NCI-H146 (cell line): ENCODE measurements around the gene POLR2A.
"Not testable (repeated sequence)": the region's sequence is repeated elsewhere in the genome, so short reads cannot be mapped to it uniquely, and the experiment has no call there.

Experiments
- DNase-seq: peaks from one replicate; lab custom pipeline; 2025; lab: John Stamatoyannopoulos, UW

The POLR2A gene

DNA sequence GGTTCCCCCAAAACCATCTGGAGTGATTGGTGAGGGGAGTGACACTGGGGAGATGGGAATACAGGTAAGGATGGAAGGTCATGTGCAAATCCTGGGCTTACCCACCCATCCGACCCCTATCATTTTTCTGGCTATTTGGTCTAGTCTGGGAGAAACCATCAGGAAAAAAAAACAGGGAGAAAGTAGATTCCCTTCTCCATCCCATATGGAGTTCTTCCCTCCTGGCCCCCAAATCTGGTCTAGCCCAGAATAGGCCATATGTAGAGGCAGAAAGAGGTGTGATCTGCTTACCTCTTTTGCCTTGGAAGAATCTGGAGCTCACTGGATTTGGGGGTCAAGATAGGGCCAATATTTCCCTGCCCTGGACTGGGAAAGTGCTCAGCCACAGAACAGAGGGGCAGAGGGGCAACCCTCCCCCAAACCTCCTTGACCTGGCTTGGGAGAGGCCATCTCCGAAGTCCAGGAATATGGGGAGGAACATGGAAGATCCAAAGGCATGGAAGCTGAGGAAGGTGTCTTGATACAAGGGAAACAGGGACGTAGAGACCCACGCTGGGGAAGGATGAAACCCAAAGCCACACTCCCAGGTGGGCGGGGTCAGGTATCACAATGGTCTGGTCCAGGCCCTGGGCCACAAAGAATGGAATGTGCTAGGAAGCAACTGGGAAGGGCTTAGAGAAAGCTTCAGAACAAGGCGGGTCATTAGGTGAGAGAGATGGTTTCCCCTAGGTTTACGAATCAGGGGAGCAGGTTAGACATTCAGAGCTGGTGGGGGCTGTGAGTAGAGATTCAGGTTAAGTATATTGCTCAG, 23.1 kb upstream of the POLR2A start:
- DNase-seq: no peak

DNA sequence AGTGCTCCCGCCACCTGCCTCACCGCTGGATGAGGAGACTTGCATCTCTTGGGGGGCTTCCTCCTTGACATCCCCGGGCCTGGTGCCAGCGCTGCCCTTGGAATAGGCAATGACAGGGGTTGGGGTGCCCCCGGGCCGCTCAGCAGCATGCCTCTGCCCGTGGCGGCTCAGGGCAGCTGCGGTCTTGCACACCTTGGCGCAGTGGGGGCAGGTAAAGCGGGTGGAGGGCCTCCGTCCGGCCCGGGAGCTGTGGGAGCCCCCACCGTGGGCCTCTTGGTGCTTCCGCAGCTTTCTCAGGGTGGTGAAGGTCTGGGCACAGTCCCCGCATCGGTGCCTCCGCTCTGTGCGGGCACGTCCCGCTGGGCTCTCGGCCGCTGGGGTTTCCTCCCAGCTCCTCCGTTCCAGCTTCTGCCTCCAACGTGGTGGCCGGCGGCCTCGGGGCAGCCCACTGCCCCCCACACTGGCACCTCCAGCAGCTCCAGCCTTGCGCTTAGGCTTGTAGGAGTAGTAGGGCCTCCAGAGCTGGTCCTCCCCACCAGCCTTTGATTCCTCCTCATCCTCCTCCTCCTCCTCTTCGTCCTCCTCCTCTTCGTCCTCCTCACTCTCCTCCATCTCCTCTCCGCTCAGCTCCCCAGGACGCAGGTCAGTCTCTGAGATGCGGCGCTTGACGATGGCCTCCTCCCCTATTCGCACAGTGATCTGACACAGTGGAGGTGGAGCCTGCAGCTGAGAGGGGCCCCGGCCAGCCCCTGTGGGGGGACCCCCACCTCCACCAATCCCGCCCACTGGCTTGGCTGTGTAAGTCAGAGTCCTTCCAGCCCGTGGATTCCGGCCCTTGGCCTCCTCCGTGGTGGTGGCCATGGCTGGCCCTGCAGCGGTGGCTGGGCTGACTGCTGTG, 21.4 kb upstream of the POLR2A start:
- DNase-seq: no peak

DNA sequence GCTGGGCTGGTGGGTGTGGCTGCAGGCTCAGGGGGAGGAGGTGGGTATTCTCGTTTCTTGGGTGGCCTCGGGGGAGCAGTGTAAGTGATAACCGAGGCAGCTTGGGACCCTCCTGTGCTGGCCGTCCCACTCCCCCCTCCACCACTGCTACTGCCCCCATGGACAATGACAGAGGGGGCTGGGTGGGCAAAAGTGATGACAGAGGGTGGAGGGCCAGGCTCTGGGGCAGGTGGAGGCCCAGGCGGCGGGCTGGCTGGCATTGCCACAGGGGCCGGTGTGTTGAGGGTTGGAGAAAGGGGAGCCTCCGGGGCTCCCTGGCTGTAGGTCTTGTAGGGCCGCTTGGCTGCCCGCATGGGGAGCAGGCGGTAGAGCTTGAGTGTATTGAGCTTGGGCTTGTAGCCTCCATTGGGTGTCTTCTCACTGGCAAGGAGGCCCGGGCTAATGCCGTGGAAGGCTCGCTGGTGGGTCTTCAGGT, 20.8 kb upstream of the POLR2A start:
- no peak for DNase-seq

DNA sequence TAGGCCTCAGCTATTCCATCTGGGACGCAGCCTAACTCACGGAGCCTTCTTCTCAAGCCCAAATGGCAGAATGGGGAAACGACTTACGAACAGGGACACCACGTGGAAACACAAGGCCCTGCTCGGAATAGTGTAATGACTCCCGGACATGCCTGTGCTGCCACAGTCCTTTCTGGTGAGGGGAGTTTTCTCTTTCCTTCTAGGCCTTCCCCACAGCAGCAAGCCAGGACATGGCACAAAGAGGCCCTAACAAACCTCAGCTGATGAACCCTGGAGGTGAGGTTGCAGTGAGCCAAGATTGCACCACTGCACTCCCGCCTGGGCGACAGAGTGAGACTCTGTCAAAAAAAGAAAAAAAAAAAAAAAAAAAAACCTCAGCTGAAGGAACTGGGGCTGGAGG, 20.1 kb upstream of the POLR2A start:
- DNase-seq: no peak

DNA sequence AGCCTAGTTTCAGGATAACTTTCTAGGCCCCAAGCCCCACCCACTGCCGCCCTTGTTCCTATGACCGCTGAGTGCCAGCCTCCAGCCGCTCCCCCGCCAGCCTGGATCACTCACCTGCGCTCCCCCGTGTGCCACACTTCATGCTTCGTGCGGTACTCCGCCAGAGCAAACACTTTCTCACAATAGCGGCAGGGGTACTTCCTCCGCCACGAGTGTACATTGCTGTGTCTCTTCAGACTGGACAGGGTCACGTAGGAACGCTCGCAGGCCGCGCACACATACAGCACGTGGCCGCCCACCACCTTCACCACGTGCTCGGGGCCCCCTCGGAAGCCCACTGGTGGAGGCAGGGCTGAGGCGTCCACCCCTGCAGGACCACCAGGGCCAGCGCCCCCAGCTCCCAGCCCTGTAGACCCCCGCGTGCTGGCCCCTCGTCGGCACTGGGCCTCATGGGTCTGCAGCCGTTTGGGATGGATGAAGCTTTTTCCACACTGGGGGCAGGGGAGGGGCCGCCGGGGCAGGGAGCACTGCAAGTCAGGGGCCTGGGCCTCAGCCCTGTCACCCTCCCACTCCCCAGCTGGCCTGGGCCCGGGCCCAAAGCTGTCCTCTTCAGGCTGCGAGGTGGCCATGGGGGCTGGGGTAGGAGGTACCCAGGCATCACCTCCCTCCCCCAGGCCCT, 18.4 kb upstream of the POLR2A start:
- DNase-seq: no peak

DNA sequence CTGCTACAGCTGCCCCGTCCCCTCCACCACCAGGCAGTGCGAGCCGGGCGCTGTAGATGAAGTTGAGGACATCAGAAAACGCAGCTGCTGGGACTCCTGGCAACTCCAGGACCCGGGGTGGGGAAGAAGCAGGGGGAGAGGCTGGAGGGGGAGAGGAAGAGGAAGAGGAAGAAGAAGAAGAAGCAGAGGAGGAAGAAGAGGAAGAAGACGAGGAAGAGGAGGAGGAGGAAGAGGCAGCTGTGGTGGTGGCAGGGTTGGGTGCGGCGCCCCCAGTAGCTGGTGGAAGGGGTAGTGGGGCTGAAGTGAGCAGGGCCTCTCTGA, 17.9 kb upstream of the POLR2A start:
- no peak for DNase-seq

DNA sequence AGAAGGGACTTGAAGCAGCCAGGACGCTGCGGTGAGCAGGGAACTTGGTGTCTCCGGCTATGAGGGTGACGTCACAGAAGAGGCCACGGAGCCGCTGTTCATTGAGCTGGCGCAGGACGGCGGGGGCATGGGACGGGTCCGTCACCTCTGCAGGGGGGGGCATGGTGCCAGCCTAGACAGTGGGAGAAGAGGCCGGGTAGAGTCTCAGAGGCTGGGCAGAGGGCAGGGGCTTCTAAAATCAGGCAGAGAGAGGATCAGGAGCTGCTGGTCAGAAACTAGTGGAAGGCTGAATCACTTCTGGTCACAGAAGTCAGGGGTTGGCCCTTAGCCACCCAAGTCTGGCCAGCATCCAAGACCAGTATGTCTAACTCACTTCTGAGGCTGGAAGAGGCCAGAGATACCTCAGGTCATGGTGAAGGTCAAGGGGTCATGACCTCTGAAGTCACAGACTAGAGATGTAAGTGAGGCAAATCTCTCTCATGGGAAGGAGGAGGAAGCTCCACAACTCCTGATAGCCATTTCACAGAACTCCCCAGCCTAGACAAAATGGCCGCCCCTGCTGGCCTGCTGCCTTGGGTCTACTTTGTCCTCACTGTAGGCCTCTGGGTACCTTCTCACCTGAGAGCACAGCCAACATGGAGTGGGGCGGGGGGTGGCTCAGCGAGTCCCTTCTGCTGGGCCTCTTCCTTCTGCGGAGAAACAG, 17.4 kb upstream of the POLR2A start:
- no peak for DNase-seq

DNA sequence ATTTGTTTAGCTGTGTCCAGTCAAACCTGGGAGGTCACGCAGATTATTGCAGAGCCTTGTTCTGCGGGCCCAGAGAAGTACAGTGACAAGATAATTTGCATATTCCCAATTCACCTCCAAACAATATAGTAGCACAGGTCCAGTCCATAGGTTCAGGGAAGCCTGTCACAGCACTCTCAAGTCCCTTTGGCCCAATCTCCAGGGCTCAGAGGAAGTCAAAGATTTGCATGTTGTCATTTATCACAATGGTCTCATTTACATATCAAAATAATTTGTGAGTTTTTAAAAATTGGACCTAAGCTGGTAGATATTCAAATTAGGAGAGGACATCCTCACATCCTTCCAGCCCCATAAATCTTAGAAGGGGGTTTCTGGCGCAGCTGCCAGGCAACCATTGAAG, 16.7 kb upstream of the POLR2A start:
- no peak for DNase-seq

DNA sequence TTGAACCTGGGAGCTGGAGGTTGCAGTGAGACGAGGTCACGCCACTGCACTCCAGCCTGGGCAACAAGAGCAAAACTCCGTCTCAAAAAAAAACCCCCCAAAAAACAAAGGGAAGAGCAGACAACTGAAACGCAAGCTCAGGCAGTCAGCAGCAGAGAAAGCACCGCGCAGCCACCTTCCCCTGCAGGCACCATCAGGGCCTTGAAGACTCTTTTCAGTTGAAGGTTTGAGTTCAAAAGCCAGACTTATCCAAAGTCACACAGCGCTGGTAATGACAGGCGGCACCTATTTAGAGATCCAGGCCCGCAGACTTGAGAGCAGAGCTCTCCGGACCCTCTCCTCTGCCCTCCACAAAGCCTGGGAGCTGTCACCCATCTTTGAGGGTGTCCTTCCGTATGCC, 15.9 kb upstream of the POLR2A start:
- no peak for DNase-seq

DNA sequence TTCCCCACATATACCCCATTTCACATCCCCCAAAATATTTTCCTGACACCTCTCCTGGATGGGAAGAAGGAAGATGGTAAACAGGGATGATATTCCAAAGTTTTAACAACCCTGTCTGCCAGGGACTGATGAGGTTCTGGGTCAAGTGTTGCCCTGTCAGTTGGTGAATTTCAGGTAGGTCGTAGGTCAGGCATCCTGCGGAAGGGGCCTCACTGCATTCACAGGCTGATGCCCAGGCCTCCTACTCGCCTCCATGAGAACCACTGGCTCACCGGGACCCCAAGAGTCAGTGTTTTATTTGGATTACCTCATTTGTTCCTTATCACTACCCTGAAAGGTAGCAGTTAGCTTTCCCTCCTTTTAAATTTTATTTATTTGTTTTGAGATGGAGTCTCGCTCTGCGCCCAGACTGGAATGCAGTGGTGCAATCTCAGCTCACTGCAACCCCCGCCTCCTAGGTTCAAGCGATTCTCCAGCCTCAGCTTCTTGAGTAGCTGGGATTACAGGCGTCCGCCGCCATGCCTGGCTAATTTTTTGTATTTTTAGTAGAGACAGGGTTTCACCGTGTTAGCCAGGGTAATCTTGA, 15.3 kb upstream of the POLR2A start:
- DNase-seq: no peak

DNA sequence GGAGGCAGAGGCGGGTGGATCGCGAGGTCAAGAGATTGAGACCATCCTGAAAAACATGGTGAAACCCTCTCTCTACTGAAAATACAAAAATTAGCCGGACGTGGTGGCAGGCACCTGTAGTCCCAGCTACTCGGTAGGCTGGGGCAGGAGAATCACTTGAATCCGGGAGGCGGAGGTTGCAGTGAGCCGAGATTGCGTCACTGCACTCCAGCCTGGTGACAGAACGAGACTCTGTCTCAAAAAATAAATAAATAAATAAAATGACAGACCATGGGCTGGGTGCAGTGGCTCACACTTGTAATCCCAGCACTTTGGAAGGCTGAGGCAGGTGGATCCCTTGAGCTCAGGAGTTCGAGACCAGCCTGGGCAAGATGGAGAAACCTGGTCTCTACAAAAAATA, 14.3 kb upstream of the POLR2A start:
- DNase-seq: not testable (repeated sequence)

DNA sequence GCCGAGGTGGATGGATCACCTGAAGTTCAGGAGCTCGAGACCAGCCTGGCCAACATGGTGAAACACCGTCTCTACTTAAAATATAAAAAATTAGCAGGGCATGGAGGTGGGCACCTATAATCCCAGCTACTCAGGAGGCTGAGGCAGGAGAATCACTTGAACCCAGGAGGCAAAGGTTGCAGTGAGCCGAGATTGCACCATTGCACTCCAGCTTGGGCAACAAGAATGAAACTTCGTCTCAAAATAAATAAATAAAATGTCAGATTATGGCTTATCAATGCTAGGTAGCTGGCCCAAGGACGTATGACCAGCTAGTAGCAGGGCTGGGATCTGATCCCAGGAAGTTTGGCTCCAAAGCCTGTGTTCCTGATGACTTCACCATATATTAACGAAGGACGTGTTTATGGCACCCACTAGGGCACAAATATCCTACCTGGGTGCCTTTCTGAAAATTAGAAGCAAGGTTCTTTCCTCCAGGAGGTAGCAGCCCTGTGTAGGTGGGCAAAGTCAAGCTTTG, 13.7 kb upstream of the POLR2A start:
- DNase-seq: not testable (repeated sequence)

DNA sequence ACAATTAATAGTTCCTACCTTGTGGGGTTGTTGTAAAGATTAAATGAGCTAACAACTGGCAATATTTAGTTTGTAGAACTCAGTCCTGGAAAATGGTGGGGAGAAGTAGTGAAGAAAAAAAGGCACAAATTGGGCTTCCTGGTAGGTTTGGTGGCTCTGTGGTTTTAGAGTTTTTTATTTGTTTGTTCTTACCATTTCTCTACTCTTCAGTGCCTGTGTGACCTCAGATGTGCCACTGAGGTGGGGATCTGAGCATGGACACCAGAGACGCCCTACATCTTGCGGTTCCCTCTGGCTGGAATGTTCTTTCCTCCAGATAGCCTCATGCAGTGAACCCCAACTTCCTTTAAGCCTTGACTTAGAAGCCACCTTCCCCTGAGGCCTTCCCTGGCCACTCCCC, 12.4 kb upstream of the POLR2A start:
- no peak for DNase-seq

DNA sequence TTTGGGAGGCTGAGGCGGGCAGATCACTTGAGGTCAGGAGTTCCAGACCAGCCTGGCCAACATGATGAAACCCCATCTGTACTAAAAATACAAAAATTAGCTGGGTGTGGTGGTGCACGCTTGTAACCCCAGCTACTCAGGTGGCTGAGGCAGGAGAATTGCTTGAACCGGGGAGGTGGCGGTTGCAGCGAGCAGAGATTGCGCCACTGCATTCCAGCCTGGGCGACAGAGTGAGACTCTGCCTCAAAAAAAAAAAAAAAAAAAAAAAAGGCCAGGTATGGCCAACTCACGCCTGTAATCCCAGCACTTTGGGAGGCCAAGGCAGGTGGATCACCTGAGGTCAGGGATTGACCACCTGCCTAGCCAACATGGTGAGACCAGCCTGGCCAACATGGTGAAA, 9.4 kb upstream of the POLR2A start:
- not testable (repeated sequence) for DNase-seq

DNA sequence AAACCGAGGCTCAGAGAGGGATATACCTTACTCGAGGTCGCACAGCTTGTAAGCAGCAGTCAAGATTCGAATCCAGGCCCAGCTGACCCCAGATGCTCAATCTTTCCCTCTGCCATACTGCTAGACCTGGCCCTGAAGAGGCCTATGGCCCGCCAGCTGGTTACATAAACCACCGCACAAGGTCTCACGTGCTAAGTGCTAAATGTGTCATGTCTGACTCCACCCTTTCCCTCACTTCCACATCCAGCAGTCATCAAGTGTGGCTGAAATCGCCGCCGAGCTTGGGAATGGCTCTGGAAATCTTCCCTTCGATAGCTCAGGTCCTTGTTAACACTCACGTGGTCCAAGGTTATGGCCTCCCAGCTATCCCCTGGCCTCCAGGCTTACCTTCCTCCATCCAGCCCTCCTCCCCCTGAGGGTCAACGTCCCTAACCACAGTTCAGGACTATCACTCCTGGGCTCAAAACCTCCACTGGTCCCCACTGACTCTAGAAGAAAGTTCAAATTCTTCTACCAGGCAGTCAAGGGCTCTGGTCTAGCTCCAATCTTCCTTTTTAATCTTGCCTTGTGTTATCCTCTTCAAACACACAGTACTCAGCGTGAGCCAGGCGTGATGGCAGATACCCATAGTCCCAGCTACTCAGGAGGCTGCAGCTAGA, 8.3 kb upstream of the POLR2A start:
- DNase-seq: no peak

DNA sequence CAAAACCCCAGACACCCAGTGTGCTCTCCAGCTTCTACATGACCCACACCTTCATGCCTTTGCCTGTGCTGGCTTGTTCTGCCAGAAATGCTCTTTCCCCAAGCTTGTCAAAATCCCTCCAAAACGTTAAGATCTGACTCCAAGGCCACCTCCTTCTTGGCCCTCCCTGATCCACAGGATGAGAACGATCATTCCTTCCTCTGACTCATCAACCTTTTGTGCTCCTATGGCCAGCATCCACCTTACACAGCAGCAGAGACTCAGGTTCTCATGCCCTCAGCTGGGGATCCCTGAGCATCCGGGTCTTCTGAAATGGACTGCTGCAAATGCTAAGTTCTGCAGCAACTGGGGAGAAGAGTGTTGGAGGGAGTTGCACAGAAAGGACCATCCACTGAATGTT, 7.7 kb upstream of the POLR2A start:
- no peak for DNase-seq

DNA sequence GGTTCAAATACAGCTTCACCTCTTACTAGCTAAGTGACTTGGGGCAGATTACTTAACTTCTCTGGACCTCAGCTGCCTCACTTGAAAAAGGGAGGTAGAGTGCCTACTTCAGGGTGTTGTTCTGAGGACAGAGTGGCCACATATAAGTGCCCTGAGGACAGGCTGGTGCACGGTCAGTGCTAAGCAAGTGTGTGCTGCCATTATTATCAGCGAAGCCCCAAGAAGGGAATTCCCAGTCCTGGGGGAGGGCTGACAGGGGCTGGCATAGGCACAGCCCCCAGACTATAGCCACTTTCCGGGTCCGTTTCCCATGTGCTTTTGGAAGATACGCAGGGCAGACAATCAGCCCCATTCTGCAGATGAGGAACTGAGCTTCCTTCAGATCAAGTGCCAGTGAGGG, 7.2 kb upstream of the POLR2A start:
- DNase-seq: no peak

DNA sequence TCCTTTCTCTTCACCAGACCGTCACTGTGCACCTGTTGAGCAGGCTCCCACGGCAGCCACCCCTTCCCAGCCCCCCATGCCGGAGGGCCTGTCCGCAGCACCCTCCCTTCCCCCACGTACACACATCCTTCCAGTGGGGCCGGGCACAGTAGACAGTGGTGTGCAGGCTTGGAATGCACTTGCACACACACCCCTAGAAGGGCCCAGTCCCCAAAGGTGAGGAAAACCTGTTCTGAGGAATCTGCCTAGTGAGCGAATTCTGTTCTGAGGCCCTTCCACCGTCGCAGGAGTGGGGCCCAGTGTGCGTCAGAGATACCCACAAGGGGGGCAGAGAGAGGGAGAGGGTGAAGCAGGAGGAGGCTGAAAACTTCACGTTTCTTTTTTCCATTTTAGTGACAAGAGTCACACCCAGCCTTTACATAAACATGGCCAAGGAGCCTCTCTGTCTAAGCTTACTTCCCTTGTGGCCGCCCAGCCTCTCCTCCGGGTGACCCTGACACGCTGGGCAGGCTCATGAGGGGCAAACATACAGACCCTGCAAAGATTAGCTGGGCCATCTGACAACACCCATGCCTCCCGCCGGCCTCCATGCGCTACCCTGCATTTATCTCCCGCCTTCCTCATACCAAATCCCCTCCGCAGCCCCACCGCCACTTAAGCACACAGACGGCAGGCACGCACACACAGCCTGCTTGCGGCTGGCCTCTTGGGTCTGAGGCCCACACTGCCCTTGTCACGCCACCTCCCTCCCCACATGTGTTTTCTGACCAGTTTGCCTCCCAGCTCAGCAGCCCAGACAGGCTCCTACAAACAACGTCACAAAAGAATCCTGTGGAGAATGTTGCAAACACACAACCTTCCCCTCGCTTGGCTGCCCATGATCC, 6.5 kb upstream of the POLR2A start:
- no peak for DNase-seq

DNA sequence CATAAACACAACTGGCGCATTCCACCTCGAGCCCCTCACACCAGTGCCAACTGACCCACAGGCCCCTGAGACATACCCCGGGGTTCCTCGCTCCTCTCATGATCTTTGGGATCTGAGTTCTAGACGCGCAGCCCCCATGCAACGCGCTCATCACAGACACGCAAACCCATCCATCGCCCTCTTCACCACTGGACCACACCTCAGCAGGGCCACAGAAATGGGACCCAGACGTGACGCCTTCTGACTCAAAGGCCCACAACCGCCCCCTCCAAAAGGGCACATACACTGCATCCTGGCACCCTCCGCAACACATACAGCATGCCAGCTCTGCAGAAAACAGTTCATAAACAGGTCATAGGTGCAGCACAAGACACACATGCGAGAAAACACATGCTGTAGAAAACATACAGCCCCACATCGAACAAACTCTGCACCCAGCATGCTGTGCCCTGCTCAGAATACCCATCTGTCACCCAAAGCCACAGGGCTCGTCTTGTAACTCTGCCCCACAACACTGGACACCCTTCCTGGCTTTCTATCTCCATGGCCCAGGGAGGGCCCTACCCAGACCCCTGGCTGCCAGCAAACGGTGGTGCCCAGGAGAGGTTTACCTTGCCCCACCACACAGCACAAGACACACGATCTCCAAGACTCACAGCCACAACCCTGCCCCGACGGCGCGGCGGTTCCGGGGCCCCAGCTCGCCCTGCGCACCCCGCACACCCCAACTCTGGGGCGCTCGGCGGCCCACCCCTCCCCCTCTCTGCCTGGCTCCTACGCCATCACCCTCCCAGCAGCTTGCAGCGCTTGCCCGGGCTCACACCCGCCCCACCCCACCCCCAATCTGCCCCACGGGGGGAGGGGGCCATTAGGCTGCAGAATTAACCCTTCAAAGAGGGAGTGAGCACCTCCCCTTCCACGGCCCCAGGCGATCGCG, 5.6 kb upstream of the POLR2A start:
- DNase-seq: peak; percentile 41
